Suppressor macrophage treated with lipopolysaccharide for 1 hour (primary cell): Measurements from ENCODE around the gene CDK7.

Experiments used
- DNase-seq, 3 donors: peaks; one replicate each; pipeline ENCODE4 v3.0.0-alpha.2; 2020 to 2022

CDK7 gene

DNA sequence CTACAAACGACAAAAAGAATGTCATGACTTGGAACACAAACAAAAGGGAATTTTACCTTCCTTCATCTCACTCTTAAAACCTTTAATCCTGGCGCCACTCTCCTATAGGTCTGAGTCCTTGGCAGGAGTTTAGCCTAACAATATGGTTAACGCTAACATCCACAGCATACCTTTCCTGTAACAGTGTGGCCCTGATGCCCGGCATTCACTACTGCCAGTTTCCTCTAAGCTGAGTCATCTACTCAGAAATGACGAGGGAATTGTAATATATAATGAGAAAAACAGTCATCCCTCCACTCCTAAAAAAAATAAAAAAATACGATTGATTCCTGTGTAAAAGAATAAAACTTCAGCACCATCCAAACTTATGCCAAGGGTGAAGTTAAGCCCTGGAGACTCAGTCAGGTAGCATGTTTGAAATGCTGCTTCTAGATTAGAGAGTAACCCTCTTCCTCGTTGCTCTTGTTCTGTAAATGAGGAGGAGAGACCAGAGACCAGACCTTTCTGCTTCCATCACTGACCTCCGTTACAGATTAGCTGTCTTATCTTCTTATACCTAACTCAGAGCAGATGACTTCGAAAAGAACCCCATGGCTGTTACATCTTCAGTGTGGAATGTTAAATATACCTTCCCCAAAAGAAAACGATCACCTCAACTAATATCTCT is 60.5 kb downstream of the CDK7 start:
- no peak for DNase-seq

DNA sequence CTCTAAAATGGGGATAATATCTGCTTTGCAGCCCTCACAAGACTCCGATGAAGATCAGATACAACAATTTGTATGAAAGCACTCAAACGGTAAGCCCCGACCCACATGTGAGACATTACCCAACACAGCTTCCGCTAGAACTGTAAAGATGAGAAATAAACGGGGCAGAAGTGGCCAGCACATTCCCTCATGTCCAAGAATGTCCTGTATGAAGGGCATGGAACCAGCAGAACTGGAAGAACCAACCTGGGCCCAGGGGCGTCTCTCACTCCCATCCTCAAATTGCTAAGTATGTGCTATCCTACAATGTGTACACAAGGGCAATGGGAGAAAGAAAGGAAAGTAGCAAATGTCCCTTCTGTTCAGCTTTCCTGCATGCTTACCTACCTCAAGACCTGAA is 64.9 kb downstream of the CDK7 start:
- DNase-seq, result no peak

DNA sequence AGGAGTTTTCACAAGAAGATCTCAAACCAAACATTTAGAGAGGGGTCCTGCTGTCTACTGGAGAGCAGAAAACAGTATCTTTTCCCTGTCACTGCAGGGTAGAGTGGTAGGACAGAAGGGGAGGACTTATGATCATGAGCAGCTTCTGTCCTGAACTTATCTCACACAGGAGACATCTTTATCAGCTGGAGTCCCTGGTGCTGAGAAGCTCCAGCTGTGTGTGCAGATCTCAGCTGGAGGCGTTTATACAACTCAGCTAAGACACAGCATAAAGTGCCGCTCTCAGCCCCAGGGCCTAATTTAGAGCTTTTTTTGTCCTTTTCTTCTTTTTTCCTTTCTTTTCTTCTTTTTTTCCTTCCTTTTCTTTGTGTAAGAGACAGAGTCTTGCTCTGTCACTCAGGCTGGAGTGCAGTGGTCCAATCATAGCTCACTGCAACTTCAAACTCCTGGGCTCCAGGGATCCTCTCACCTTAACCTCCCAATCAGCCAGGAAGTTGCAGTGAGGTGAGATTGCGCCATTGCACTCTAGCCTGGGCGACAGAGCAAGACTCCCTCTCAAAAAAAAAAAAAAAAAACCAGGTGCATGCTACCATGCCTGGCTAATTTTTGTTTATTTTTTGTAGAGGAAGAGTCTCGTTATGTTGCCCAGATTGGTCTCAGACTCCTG is 66.0 kb downstream of the CDK7 start:
- no peak for DNase-seq

DNA sequence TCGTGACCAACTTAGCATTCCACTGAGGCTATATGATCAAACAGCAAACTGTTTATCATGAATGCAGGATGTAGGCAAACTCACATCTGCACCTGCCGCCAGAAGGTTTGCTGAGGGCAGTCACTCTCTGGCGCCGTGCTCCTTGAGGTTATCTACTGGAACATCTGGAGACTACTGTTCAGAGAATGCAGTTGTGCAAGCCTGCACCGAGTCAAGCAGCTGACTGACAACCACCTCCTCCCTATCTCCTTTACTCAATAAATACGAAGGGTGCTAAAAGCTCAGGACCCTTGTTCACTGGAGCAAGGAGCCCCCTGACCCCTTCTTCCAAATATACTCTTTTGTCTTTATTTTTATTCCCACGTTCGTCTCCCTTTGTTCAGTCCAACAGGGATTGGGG is 70.8 kb downstream of the CDK7 start:
- DNase-seq, result no peak

DNA sequence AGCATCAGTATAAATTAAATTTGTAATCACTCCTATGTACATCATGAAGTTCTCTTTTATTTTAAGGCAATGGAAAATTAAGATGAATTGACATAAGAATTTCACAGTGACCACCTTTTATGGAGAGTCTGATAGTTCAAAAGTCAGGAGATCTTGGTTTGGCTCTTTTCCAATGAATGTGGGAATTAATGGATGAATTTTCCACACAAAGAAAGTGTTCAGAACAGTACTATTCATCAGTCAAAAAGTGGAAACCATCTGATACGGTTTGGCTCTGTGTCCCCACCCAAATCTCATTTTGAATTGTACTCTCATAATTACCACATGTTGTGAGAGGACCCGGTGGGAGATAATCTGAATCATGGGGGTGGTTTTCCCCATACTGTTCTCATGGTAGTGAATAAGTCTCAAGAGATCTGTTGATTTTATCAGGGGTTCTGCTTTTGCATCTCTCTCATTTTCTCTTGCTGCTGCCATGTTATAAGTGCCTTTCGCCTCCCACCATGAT is 73.4 kb downstream of the CDK7 start:
- DNase-seq, result no peak

DNA sequence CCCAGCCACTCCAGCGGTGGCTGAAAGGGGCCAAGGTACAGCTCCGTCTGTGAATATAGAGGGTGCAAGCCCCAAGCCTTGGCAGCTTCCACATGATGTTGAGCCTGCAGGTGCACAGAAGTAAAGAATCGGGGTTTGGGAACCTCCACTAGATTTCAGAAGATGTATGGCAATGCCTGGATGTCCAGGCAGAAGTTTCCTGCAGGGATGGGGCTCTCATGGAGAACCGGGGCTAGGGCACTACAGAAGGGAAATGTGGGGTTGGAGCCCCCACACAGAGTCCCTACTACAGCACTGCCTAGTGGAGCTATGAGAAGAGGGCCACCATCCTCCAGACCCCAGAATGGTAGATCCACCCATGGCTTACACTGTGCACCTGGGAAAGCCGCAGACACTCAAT is 74.7 kb downstream of the CDK7 start:
- no peak for DNase-seq

DNA sequence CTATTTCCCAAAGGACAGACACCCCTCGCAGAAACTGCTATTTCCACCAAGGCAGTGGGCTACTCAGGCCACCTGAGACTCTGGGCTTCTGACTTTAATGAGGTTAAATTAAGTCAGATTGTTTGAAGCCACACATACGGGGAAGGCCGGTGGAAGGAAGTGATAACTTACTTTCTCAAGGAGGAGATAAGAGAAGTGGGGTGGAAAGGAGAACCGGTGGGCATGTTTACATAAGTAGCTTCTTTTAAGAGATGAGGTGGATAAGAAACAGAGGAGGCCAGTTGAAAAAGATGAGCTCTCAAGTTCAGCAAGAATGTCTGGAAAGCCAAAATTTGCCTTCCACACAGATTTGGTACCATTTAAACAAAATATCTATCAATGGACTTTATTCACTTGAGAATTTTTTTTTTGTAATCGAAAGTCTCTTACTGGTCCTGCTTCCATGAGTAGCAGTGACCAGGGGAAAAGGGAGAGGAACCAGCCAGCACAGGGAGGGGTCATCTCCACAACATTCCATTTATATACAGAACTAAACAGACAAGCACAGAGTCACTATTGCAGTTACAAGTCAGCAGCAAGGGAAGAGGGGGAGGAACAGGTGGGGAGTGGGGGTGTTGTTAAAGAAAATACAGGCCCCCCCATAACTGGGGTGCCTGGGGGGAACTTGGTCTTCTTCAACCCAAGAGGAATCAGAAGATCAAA is 77.9 kb downstream of the CDK7 start:
- DNase-seq, result no peak

DNA sequence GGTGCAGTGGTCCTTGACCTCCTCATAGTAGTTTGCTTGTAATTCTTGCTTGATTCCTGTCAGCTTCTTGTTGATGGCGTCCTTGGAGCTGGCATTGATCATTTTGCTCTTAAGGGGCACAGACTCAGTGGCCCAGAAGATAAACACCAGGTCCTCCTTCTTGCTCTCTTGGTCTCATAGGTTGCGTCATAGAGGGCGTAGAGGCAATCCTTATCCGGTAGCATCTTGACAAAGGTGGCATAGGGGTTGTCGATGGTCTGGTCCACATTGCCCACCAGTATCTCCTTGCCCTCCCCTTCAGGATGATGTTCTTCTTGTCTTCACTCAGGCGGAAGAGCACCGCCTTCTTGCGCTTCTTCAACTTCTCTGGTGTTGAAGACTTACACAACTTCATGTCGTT is 78.7 kb downstream of the CDK7 start:
- no peak for DNase-seq

DNA sequence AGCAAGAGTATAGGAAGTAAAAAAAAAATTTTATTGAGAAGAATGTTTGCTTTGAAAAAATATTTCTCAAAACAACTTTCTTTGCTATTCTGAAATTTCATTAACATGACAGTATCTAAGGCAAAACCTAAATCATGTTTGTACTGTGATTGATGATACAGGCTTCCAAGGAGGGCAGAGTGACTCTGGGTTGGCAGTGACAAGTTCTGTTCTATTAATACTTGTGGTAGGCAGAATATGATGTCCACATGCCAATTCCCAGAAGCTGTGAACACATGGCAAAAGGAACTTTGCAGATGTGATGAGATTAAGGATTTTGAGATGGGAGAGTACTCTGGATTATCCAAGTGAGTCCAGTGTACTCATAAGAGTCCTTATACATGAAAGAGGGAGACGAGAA is 81.3 kb downstream of the CDK7 start:
- DNase-seq, result no peak

DNA sequence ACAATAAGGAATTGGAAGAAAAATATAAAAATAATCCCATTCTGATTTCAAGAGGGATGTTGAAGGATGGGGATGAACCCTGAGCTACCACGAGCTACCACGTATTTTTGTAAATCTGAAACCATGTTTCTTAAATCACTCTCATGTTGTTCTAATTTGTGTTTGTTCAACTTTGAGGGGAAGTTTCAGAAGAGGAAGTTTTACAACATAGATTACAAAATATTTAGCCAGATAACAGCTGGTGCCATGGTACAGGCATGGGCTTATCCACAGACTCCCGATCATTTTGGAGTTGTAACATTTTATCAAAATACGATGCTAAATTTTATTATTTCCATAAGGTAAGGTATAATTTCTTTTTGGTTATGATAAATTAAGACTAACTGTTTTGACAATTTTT is 82.7 kb downstream of the CDK7 start:
- DNase-seq, result peak; percentile 6 to 40 (median 26)

DNA sequence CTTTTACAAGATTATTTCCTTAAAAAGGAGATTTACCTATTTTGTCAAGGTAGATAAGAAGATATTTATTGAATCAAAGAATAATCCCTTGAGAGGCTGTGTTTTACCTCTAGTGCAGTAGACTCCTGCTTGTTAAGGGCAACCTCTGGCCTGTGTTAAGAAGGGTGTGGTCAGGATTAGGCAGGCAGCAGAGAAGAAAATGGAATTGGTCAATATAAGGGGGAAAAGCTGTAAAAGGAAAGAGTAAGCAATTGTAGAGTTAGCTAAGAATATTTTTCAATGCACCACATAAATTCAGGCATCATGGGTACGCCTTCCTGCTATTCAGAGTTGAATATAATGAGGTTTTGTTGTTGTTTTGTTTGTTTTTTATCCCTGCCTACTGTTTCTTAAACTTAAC is 91.7 kb downstream of the CDK7 start:
- no peak for DNase-seq
